Glomerular visceral epithelial cell (primary cell): ENCODE results near the gene ERC2.

ENCODE experiments used
- DNase-seq: peaks from one replicate; pipeline ENCODE4 v3.0.0-alpha.2; 2016; ENCODE audit errors: extremely low spot score

The ERC2 gene

DNA sequence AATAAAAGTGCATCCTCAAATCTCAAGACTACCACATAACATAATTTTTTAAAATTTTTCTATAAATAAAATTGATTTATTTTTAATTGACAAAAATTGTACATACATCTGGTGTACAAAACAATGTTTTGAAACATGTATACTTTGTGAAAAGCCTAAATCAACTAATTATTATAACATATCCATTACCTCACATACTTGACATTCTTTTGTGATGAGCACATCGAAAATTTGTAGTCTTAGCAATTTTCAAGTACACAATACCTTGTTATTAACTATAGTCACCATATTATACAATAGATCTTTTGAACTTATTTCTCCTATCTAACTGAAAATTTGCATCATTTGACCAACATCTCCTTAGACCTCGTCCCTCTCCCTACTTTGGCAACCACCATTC lies 973.3 kb downstream of the ERC2 start:
- no peak for DNase-seq

- no peak for DNase-seq
Measured at GRCh38 chr3:55492976-55493375, 975.3 kb downstream of the ERC2 start.

DNA sequence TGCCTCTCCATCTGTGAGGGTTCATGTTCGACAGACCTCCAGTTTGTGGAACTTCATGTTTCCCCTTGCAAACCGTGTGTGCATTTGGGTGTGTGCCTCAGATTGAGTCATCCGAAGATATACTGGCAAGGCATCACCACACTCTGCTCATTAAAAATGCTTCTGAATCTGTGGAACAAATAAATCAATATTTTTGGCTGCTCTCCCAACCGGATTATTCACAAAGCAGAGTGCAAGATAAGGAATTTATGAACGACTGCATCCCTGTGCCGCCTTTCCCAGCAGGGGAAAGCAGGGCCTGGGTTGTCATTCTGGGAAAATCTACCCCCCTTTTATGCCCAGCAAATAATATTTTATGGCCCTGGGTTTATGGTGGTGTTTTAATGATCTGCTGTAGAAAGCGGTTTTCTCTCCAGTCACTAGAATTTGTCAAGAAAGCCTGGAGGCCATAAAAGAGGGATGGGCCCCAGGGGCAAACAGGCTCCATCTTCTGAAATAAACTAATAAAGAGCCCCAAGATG lies 976.9 kb downstream of the ERC2 start:
- DNase-seq = peak; percentile 46

- DNase-seq = peak; percentile 21
Measured at GRCh38 chr3:55490276-55490913, 977.9 kb downstream of the ERC2 start.

DNA sequence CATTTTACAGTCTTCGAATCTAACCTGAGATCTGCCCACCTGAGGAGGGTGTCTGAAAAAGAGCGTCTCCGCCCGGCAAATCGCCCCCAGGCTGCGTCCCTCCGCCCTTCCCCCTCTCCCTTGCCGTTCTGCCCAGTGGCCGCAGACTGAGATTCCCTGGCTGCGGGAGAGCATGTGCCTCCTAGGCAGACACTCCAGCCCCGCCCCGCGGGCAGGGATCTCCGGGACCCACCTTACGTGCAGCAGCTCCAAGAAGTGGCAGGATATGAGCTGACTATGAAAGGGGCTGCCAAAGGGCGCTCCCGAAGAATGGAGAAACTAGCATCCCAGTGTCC lies 978.5 kb downstream of the ERC2 start:
- peak; percentile 66 for DNase-seq

GRCh38 chr3:55488398-55489055 lies 979.7 kb downstream of the ERC2 start:
- peak; percentile 83 for DNase-seq

GRCh38 chr3:55487381-55488241 lies 980.7 kb downstream of the ERC2 start:
- peak; percentile 64 for DNase-seq

GRCh38 chr3:55486857-55487380 lies 981.3 kb downstream of the ERC2 start, which contains the start of gene WNT5A:
Gene WNT5A (minus strand): TSS chr3:55487306. CDS start chr3:55486985, 321 bp downstream.
- DNase-seq = peak; percentile 63

- DNase-seq = peak; percentile 76
Measured at GRCh38 chr3:55486101-55486856, 982.0 kb downstream of the ERC2 start.

DNA sequence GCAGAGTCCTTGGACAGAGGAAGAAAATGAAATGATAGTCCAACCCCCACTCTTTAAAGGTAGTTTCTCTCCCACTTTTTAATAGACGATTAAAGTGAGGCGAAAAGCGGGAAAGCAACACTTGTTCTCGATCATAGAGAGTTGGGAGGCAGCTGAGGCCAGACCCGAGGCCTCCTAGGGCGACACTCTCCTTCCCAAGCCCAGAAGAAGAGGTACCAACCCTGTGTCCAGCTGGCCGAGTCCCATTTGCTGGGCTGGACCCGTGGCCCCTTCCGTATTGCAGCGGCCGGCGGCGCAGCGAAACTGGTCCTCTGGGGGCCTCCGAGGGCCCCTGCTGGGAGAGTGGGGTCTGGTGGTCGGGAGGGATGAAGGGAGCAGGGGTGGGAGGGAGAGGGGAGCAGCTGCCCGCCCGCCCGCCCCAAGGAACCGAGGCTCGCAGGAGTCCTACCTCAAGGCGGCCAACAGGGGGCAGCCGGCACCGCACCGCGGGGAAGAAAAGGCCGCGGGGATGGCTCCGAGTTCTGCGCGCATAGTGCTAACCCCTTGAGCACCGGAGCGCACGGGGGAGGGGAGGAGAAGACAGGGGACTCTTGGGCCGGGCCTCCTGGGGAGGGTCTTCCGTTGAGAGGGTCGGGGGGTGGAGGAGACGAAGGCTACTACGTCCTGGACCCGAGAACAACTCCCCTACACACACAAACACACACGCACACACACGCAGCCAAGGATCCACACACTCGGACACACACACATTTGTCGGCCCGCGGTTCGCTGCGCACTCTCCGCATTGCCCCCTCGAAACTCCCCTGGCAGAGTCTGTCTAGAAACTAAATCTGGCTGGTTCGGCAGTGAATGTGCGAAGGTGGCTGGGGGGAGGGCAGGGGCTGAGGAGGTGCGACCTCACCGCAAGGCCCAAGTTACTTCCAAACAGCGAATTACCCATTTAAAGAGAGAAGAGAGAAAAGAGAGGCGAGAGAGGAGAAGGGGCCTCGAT lies 983.2 kb downstream of the ERC2 start:
- peak; percentile 86 for DNase-seq

GRCh38 chr3:55484191-55484689 lies 984.0 kb downstream of the ERC2 start:
- no peak for DNase-seq

GRCh38 chr3:55483196-55484095 lies 984.8 kb downstream of the ERC2 start:
- no peak for DNase-seq

- no peak for DNase-seq
Measured at GRCh38 chr3:55482496-55483195, 985.6 kb downstream of the ERC2 start.

- DNase-seq = peak; percentile 65
Measured at GRCh38 chr3:55481744-55482495, 986.3 kb downstream of the ERC2 start.

DNA sequence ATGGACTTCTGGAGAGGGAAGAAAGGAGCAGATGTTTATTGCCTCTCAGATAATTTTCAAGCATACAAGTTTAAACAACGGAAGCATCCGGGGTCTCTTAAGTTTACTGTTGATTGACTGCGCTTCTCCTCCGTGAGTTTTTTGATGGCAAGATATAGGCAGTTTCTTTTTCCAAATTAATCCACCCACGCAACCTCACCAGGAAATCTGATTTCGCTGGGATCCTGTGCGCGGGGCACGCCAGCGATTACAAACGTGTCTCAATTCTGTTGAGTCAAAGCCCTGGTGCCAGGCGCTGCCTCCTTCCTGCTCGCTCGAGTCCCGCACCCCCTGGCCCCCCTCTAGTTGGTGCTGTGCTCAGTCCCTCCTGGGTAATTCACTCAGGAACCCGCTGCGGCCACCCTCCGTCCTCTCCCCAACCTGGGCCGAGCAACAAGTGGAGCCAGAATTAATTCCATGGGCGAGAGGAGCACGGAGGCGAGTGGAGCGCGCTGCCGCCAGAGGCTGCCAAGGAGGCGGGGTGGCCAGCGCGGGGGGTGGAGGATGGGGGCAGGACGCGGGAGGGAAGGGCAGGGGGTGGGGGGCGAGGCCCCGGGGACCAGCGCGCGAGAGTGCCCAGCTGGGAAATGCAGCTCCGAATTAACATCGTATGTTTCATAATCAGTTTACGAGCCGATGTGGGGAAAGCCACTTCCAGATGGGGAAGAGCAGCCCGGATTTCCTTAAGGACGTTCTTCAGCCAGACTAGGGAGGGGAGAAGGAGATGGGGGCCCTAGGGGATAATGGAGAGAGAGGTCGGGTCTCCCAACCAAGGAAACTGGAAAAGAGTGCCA lies 987.1 kb downstream of the ERC2 start:
- DNase-seq = peak; percentile 66
